Superior temporal gyrus (tissue), 1 donor: Measurements from ENCODE around the gene LUC7L2.
A peak's percentile ranks its signal among the peaks of the same experiment; 100 is the strongest.
"Not testable (repeated sequence)": the region's sequence is repeated elsewhere in the genome, so short reads cannot be mapped to it uniquely, and the experiment has no call there.

Experiments
- DNase-seq: peaks from one replicate; pipeline ENCODE4 v3.0.0-alpha.2; 2016; ENCODE audit errors: extremely low spot score

LUC7L2 gene

DNA sequence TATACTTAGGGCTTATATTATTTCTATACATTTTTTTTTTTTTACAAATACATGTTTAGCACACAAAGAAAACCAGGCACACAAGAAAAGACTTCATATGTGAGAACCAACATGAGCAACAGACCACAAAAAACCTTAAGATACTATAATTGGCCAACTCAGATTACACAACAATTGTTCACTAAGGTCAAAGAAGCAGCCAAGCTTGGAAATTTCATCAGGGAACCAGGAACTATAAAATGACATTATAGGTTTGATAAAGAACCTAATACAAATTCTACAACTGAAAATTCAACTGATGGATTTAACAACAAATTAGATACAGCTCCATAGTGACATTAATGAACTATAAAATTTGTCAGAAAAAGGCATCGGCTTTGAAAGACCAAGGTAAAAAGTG, 4.4 kb upstream of the LUC7L2 start:
- DNase-seq: no peak

DNA sequence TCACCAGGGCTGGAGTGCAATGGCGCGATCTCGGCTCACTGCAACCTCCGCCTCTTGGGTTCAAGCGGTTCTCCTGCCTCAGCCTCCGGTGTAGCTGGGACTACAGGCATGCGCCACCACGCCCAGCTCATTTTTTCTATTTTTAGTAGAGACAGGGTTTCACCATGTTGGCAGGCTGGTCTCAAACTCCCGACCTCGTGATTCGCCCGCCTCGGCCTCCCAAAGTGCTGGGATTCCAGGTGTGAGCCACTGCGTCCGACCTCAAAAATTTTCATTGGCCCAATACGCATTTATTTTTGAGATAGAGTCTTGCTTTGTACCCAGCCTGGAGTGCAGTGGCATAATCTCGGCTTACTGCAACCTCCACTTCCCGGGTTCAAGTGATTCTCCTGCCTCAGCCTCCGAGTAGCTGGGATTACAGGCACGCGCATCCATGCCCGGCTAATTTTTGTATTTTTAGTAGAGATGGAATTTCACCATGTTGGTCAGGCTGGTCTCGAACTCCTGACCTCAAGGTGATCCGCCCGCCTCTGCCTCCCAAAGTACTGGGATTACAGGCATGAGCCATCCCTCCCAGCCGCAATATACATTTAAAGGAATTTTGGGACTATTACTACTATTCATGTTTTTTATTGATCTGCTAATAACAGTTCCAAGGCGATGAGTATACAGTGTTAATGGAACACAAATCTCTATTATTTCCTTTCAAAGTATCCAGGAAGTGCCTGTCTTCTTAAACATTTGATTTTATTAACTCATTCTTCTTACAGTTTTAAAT, 1.8 kb upstream of the LUC7L2 start:
- not testable (repeated sequence) for DNase-seq

DNA sequence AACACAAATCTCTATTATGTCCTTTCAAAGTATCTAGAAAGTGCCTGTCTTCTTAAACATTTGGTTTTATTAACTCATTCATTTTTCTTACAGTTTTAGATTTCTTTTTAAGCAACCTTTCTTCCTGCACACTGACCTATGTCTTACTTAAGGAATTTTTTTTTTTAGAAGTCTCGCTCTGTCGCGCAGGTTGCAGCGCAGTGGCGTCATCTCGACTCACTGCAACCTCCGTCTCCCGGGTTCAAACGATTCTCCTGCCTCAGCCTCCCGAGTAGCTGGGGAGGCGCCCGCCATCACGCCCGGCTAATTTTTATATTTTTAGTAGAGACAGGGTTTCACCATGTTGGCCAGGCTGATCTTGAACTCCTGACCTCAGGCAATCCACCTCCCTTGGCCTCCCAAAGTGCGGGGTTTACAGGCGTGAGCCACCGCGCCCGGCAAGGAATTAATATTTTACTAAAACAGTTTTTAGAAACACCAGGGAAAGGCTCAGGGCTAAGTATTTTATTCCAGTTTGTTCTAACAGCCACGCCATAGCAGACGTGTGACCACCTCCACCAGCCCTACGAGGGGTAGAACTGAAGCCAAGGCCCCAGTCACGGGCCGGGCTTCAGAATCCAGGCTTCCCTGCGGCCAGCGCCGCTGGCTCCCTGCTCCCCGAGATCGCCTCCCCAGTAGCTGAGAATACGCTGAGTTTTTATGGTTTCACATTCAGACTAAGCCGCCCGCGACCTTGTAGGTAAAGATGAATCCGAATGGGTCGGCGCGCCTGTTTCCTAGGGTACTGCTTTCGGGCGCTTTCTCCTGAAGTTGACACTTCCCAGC, 941 bp upstream of the LUC7L2 start:
- no peak for DNase-seq

DNA sequence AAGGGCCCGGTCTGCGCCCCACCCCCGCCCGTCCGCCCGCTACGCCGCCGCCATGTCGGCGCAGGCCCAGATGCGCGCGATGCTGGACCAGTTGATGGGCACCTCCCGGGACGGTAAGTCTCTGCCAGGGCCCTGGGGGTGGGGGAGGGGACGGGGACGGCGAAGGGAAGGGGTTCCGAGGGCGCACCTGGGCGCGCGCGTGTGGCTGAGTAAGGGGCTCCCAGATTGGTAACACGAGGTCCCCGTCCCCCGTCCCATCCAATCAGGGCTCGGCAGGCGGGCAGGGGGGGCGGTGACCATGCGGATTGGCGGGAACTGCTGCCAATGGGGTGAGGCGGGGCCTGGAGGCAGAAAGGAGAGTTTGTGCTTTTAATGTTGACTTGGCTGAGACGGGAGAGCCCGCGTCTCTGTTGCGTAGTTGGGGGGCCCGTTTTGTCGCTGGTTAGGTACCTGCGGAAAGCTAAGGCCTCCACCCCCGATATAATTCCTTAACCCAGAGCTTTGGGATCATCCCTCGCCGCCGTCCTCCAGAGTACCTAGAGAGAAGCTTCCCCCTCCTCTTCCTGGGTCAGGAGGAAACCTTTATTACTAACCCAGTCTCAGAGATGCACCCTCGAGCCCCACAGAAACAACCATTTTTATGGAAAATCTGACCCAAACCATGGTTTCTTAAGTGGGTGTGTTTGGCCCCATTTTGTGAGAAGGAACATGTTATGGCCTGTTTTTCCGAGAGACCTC, 685 bp downstream of the LUC7L2 start:
- peak; percentile 95 for DNase-seq

DNA sequence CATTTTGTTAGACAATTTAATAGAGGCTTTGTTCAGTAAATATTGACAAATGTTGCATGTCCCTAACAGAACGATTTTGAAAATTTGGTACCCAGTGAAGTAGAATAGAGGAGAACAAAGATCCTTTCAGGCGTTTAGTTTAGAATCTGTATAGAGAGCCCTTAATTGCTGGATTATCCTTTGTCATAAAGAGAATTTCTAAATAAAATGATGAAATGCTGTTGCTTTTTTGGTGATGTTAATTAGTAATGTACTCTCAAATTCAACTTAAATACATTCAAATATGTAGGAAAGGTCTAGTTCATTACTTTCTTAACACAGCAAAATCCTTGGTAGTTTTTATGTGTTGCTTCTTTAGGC, 1.2 kb downstream of the LUC7L2 start:
- peak; percentile 61 for DNase-seq

DNA sequence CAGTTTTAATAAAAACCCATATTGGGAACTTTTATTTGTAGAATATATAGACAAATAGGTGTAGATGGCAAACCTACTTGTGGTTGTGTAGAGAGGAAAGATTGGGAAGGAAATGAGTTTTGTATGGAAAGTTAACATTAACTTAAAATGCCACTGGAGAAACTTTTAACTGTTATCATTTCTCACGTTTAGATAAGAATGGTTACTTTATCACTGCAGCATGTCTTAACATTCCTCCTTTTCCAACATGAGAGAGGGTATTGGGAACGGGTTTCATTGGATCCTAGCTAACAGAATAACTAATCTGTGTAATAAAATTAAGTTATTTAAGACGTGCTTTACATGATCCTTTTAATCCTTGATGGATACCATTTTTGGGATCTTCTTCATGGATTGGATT, 1.8 kb downstream of the LUC7L2 start:
- no peak for DNase-seq

DNA sequence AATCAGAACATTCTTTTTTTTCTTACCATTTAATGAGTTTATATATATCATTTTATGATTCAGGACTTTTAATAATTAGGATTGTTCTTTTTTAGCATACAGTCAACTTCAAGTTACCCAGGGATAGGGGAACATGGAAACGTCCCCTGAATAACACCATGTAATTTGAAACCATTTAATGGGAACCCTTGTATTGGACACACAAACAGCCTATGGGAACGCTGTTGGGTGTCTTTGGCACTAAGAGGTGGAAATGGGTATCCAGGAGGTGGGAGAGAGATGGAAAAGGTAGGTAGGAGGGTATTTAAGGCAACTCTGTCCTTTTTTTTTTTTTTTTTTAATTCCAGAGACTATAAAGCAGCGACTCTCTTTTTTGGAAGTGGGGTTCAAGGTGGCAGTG, 2.6 kb downstream of the LUC7L2 start:
- DNase-seq: no peak

DNA sequence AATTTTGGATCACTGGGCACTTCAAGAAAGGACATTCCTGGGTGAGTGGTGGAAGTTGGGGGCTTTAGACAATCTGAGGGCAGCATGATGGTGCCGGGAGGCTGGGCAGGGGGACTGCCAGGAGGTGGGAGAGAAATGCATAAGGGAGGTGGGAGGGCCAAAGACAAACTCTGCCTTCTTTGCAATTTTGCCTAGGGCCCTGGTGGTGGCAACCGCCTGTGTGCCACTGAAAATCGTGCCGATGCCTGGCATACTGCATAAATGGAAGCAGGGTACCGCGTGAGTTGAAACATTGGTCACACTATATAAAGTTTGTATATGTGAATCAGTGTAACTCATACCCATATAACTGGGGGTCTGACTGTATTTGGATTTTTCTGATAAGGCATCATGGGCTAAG, 3.3 kb downstream of the LUC7L2 start:
- DNase-seq: no peak

DNA sequence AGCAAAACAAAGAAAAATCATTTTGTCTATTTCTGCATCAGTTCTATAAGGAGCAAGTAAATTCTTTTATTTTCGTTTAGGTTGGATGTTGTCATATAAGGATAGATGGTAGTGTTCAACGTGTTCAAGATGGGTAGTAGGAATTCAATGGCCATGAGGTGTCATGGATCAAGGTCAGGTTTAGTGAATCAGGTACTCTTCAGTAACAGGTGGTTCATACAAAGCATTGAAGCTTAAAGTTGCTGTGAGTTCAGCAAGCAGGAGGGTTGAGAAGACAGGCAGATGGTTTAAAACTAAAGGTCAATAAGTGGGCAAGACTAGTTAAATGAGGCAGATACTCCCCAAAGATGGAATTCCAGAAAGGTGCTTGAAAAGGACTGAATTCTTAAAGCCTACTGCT, 5.6 kb downstream of the LUC7L2 start:
- no peak for DNase-seq

DNA sequence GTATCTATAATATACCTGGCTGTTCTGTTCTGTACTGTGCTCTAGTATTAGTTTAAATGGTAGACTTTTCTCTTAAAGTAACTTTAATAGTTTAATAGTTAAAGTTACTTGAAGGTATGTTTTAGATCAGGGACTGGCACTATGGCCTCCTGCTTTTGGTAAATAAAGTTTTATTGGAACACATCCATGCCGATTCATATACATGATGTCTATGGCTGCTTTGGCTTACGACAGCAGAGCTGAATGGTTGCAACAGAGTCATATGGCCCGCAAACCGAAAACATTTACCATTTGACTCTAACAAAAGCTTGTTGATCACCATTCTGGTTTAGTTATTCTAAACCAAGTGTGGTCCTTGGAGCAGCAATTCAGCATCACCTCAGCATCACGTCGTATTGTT, 6.7 kb downstream of the LUC7L2 start:
- DNase-seq: no peak

DNA sequence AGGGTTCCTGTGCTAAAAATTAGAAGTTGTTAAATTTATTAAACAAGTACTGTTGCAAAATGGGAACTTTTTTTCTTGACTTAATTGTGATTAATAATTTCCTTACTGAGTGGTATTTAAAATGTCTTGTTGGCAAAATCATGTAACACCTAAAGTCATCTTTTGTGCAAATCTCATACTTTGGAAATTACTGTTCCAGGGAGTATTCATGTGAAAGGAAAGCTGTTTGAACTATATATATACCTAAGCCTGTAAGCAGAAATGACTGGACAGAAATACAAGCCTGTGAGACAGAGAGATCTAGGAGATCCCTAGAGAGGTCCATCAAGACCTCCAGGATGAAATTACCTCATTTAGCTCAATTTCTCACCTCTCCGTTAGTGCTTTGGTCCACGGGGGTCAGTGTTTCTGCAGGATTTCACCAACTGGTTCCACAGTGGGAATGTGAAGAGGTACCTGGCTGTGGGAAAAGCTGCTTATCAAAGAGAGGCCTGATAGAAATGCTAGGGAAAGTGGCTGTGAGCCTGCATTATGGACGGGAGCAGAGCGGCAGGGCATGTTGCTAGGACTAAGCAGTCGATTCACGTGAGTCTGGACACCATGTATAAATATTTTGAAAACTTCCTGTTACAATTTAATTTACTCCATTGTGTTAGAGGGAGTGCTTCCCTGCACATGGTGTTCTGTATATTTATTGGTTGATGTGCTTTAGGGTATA, 7.9 kb downstream of the LUC7L2 start:
- DNase-seq: no peak

DNA sequence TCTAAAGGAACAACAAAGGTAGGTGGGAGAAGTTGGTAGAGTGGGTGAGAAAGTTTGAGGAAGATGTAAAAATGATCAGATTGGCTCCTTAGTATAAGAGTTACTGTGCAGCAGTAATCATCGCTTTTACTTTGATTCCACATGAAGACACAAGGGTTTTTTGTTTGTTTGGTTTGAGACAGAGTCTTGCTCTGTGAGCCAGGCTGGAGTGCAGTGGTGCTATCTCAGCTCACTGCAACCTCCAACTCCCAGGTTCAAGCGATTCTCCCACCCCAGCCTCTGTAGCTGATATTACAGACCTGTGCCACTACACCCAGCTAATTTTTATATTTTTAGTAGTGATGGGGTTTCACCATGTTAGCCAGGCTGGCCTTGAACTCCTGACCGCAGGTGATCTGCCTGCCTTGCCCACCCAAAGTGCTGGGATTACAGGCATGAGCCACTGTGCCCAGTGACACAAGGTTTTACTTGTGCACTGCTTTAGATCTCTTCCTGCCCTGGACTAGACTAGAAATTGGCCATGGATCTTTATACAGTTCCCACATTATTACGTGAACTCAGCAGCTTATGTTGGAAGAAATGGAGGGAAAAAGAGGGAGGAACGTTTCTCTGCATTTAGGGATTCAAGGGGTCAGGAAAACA, 10.7 kb downstream of the LUC7L2 start:
- DNase-seq: no peak

DNA sequence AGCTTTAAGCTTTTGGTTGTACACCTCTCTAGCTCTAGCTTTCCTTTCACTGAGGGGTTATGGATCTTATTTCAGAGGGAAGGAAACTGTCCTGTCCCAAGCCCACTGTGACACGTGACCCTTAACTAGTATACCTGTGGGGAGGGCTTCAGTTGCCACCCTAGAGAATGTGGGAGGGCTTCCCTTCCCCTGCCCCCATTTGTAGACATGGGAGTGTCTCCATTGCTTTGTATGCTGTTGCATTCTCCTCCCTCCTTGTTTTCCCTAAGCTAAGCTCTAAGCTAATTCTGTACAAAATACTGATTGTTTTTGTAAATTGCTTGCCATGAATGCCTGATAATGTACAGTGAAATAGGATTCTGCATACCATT, 11.2 kb downstream of the LUC7L2 start:
- no peak for DNase-seq

DNA sequence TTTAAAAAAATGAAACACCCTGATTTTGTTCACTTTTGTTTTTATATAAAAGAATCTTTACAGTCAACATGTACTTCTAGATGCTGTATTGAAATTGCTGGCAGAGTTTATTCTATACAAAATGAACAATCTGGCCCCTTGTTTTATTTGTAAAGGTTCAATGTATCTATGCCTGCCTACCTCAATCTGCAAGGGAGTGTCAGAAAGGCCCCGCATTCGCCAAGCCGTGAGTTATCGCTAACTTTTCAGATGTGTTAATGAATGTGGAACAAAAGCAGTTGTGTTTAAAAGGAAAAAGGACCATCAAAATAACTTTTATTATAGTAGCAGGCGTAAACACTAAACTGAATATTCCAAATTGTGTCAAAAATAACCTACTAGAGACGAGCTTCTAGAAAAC, 14.6 kb downstream of the LUC7L2 start:
- DNase-seq: no peak

DNA sequence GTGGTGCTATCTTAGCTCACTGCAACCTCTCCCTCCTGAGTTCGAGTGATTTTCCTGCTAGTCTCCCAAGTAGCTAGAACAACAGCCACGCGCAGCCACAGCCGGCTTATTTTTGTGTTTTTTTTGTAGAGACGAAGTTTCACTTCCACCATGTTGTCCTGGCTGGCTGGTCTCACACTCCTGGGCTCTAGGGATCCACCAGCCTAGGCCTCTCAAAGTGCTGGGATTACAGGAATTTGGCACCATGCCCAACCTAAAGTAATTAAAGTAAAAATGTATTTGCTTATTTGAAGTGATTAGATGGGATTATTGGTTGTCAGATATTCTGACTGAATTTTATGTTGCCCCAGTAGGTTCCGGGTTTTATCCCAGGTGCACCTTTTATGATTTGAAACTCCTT, 22.7 kb downstream of the LUC7L2 start:
- no peak for DNase-seq

DNA sequence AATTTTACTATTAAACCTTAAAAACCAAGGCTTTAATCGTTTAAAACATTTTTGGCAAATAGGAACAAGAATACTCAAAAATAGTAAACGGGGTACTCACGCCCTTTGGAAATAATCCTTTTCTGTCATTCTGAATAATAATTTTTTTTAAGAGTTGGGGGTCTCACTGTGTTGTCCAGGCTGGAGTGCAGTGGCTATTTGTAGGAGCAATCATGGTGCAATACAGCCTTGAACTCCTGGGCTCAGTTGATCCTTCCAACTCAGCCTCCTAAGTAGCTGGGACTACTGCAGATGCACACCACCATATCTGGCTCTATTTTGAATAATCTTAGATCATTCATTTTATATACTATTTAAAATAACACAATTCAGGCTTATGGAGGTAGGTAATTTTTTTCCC, 24.9 kb downstream of the LUC7L2 start:
- DNase-seq: no peak

DNA sequence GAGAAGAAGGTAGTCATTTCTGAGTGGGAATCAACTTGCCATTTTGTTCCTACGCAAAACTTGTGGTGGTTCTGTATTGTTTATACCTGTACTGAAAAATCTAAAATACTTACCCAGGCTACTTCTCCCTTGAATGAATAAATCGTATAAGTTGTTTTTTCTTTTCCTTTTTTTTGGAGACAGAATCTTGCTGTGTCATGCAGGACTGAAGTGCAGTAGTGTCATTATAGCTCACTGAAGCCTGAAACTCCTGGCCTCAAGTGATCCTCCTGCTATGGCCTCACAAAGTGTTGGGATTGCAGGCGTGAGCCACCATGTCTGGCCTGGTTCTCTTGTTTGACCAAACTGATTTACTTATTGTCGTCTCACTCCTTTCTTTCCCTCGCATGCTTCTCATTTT, 27.9 kb downstream of the LUC7L2 start:
- no peak for DNase-seq

DNA sequence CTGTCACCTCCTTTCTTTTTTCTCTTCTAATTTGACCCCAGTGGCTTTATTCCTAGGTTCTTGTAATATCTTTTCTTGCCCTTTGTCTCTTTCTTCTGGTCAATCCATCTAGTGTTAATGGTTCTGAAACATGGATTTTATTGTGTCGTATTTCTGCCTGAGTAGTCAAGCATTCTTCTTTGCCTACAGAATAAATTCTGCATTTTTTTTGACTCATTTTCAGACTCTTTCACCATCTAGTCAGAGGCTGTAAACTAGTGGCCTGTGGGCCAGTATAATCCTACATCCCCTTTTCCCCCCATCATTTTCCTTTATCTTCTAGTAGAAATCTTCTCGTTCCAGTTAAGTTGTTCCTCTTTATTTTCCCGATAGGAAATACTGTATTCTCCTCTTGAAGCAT, 29.4 kb downstream of the LUC7L2 start:
- DNase-seq: no peak

DNA sequence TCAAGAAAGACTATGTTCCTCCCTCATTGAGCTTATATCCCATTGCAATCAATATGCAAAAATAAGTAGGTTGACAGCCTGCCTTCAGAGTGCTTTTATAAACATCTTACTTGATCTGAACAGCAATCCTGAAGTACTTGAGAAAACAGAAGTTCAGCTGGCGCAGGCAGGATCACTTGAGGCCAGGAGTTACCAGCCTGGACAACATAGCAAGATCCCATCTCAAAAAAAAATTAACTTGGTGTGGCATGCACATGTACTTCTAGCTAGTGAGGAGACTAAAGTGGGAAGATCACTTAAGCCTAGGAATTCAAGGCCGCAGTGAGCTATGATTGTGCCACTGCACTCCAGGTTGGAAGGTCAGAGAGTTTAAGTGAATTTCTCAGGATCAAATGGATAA, 30.1 kb downstream of the LUC7L2 start:
- no peak for DNase-seq

DNA sequence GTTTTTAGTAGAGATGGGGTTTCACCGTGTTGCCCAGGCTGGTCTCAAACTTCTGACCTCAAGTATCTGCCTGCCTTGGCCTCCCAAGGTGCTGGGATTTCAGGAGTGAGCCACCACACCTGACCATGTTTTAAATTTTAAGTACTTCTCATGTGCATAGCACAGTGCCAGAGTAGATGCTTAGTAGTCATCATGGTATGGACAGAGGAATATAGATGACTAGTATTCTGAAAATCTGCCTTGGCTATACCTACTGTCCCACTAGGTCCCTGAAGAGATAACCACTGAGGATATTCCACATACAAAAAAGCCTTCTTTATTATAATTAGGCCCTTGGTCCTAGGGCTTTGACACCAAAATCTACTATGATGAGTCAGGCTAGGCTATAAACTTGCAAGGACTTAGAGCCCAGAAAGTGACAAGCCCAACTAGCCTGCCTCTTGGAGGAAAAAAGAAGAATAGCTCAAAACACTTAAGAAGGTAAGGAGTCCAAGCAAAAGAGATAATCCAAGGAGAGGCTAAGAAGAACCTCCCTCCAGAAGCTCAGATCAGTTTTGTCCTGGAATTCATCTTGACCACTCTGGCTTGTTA, 34.0 kb downstream of the LUC7L2 start:
- DNase-seq: no peak

DNA sequence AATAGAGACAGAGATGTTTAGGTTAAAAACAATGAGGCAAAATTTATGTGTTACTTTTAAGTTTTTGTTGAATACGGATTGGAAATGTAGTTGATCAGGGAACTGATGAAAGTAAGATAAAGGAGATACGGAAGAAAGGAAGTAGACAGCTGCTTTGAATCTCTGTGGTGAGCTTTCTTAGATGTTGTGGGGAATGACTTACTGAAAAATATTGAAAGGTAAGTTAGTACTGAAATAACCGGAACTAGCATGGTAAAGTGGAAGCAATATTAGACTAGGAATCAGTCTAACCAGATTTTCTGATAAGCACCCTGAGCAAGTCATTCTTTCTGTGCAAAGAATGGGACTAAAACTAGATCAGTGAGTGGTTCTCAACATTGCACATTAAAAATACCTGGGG, 34.8 kb downstream of the LUC7L2 start:
- DNase-seq: no peak
